ENCODE results near the gene ZNF417.
"Not testable (repeated sequence)": the region's sequence is repeated elsewhere in the genome, so short reads cannot be mapped to it uniquely, and the experiment has no call there.

The ZNF417 gene

DNA sequence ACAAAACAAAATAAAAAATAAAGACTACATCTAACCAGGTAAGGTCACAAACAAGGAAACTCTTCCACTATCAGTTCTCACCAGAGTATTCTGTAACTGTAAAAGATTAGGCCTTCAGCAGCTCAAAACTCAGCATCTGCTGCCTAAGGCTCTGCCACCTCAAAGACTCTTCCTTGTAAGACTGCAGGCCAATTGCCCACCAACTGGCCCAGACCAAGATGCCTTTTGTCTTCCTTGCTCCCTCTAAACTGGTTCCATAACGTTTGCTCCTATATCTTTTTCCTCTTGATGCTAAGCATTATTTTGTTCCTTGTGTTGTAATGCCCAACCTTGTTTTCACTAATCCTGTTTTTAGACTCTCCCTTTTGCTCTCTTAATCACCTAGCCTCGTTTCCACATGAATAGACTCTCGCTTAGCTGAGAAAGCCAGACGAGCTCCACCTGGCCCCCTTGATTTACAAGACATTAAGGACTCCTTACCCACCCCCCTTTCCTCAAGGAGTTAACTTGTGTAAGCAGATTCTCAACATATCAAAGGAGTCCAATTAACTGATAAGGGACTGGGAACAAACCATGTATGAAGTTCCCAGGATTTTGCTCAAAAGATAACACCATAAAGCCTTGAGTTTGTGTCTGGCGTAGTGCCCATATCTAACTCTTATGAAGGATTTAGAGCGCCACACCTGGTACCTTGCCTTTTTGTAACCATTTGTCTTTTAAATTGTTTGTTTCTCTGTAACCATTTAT lies 29.0 kb downstream of the ZNF417 start:
- no peak for DNase-seq (ENCODE audit: low spot score)

DNA sequence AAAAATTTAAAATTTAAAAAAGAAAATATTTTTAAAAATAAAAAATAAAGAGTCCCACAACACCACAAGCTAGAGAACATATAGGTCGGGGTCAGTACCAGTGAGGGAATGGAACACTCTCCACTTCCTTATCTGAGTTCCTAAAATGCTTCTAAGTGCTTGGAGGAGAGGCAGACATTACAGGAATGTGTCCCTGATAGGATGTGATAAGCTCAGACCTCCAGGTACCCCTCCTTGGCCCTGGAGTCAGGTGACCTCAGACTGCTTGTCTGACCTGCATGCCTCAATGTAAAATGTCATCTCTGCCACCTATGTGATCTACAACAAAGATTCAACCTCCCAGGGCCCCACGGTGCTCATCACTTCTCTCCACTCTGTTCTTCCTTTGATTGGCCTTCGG lies 30.3 kb downstream of the ZNF417 start:
- DNase-seq (ENCODE audit: low spot score): no peak

GRCh38 chr19:57873883-57874799 lies 42.3 kb downstream of the ZNF417 start:
- not testable (repeated sequence) for DNase-seq (ENCODE audit: low spot score)

- no peak for DNase-seq (ENCODE audit: low spot score)
Measured at GRCh38 chr19:57872450-57872849, 43.9 kb downstream of the ZNF417 start.

DNA sequence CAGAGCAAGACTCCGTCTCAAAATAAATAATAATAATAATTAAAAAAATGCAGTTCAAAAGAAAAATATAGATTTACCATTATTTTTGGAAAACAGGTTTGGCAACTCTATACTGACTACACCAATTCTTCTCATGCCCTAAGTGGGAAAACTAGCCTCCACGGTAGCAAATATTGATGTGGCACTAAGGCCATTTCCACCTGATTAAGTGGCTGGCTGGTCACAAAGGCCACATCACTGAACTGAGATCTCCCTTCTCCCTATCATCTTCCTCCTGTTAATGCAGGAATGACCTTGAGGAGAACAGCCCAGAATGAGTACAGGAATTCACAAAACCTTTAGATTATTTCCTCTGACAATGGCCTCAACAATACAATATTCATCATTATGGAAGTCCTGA lies 46.2 kb downstream of the ZNF417 start:
- no peak for DNase-seq (ENCODE audit: low spot score)

DNA sequence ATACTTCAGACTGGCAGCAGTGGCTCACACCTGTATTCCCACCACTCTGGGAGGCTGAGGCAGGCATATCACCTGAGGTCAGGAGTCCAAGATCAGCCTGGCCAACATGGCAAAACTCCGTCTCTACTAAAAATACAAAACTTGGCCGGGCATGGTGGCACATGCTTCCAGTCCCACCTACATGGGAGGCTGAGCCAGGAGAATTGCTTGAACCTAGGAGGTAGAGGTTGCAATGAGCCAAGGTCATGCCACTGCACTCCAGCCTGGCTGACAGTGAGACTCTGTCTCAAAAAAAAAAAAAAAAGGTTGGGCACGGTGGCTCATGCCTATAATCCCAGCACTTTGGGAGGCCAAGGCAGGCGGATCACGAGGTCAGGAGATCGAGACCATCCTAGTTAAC lies 46.7 kb downstream of the ZNF417 start:
- DNase-seq (ENCODE audit: low spot score): not testable (repeated sequence)

DNA sequence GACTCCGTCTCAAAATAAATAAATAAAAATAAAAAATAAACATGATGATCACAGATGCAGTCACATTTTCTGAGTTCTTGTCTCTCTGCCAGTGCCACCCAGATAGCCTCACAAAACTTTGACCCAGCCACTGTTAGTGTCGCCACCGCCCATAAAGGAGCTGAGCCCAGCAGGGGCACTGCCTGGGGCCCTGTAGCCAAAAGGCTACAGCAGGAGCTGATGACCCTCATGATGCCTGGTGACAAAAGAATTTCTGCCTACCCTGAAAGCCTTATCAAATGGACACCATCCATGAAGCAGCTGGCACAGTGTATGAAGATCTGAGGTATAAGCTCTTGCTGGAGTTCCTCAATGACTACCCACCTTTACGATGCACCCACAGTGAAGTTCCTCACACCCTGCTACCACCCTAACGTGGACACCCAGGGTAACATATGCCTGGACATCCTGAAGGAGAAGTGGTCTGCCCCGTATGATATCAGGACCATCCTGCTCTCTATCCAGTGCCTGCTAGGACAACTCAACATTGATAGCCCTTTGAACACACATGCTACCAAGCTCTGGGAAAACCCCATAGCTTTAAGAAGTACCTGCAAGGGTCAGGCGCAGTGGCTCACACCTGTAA lies 48.4 kb downstream of the ZNF417 start:
- DNase-seq (ENCODE audit: low spot score): no peak

All from AG20443 (cell line).